ENCODE measurements around the gene VSIR.

The VSIR gene

GRCh38 chr10:71698737-71699136 lies 74.6 kb downstream of the VSIR start:
- TF ChIP-seq CTCF (IDR thresholded peaks at IDR 0.05; ENCODE audit: insufficient read depth, low read depth, low read length, missing control alignments), result no peak
- DNase-seq (ENCODE audit: low read depth), result no peak
- H3K4me3 ChIP-seq (ENCODE audit: low read length), result no peak overlapping the region

- DNase-seq (ENCODE audit: low read depth), result no peak
- TF ChIP-seq CTCF (IDR thresholded peaks at IDR 0.05; ENCODE audit: insufficient read depth, low read depth, low read length, missing control alignments), result no peak
- H3K4me3 ChIP-seq (ENCODE audit: low read length), result no peak overlapping the region
Measured at GRCh38 chr10:71697938-71698709, 75.2 kb downstream of the VSIR start.
